Fibroblast of lung (primary cell): ENCODE measurements around the gene MAP4K2.

Experiments used
- CTCF ChIP-seq, 2 donors: IDR thresholded peaks in 1 of 2; conservative IDR thresholded peaks in 1 of 2; 1 replicate in 1 of 2; 2 replicates in 1 of 2; pipeline ENCODE4 v1.5.1; 2011 to 2012; ENCODE audit warnings: low read length in 2 of 2, control low read depth in 1 of 2, inconsistent platforms in 1 of 2, low read depth in 1 of 2, mild to moderate bottlenecking in 1 of 2
- EZH2 ChIP-seq: IDR thresholded peaks from 2 replicates; pipeline ENCODE4 v1.5.1; 2012; ENCODE audit warnings: low read length, control low read depth, mild to moderate bottlenecking; ENCODE audit errors: missing control alignments

GRCh38 chr11:64764040-64764611, 38.9 kb downstream of the MAP4K2 start:
- TF ChIP-seq CTCF (conservative IDR thresholded peaks at IDR 0.05 in 1 of 2, IDR thresholded peaks at IDR 0.05 in 1 of 2; ENCODE audit: low read depth in 1 of 2, low read length in 2 of 2) (no peak), EZH2 (no peak)
